Measurements from ENCODE around the gene DES.
A peak's percentile ranks its signal among the peaks of the same experiment; 100 is the strongest.

The DES gene

GRCh38 chr2:219409619-219410018 is 8.6 kb upstream of the DES start:
- Histone ChIP-seq H3K27me3 (ENCODE audit: insufficient read depth, low read length) (no peaks in the 10 kb centered on the region), H3K27ac (ENCODE audit: low read depth, low read length) (no peak overlapping the region), H3K9me3 (ENCODE audit: insufficient read depth, low read depth, low read length) (peaks cover 6% of the 10 kb centered on the region; the same call in 1 of the 2 replicates), H3K36me3 (ENCODE audit: insufficient read depth, low read length) (no peaks in the 10 kb centered on the region), H3K4me1 (ENCODE audit: insufficient read depth, low read length) (peaks cover 3% of the 10 kb centered on the region; the same call in 1 of the 2 replicates), H3K4me3 (ENCODE audit: low read length) (no peak overlapping the region), H3K9ac (ENCODE audit: low read depth, low read length) (no peak overlapping the region)
- 92% methylated on average over 5 of the region's 5 CpGs for WGBS

GRCh38 chr2:219410390-219410789 is 7.8 kb upstream of the DES start:
- Histone ChIP-seq H3K27ac (ENCODE audit: low read depth, low read length) (no peak overlapping the region), H3K4me1 (ENCODE audit: insufficient read depth, low read length) (no peaks in the 10 kb centered on the region; the same call in 1 of the 2 replicates), H3K4me3 (ENCODE audit: low read length) (no peak overlapping the region), H3K9ac (ENCODE audit: low read depth, low read length) (no peak overlapping the region), H3K36me3 (ENCODE audit: insufficient read depth, low read length) (no peaks in the 10 kb centered on the region), H3K27me3 (ENCODE audit: insufficient read depth, low read length) (no peaks in the 10 kb centered on the region), H3K9me3 (ENCODE audit: insufficient read depth, low read depth, low read length) (peaks cover 6% of the 10 kb centered on the region; the same call in 1 of the 2 replicates)
- WGBS, result 94% methylated on average over 8 of the region's 8 CpGs

GRCh38 chr2:219414857-219415256 is 3.3 kb upstream of the DES start:
- no peak overlapping the region for H3K27ac ChIP-seq (ENCODE audit: low read depth, low read length)
- peaks cover 14% of the 10 kb centered on the region for H3K4me1 ChIP-seq (ENCODE audit: insufficient read depth, low read length)
- H3K9ac ChIP-seq (ENCODE audit: low read depth, low read length), result no peak overlapping the region
- no peak overlapping the region for H3K4me3 ChIP-seq (ENCODE audit: low read length)
- 93% methylated on average over 4 of the region's 4 CpGs for WGBS
- H3K9me3 ChIP-seq (ENCODE audit: insufficient read depth, low read depth, low read length), result peaks cover 6% of the 10 kb centered on the region; the same call in 1 of the 2 replicates
- H3K27me3 ChIP-seq (ENCODE audit: insufficient read depth, low read length), result peaks cover 13% of the 10 kb centered on the region
- no peaks in the 10 kb centered on the region for H3K36me3 ChIP-seq (ENCODE audit: insufficient read depth, low read length)

GRCh38 chr2:219415580-219416234 is 2.5 kb upstream of the DES start:
- H3K27me3 ChIP-seq (ENCODE audit: insufficient read depth, low read length), result peaks cover 16% of the 10 kb centered on the region
- 71% methylated on average over 5 of the region's 5 CpGs for WGBS
- no peaks in the 10 kb centered on the region for H3K36me3 ChIP-seq (ENCODE audit: insufficient read depth, low read length)
- no peak overlapping the region; the same call in 1 of the 2 replicates for H3K27ac ChIP-seq (ENCODE audit: low read depth, low read length)
- H3K4me3 ChIP-seq (ENCODE audit: low read length), result no peak overlapping the region
- H3K9me3 ChIP-seq (ENCODE audit: insufficient read depth, low read depth, low read length), result peaks cover 6% of the 10 kb centered on the region; the same call in 1 of the 2 replicates
- H3K9ac ChIP-seq (ENCODE audit: low read depth, low read length), result no peak overlapping the region
- H3K4me1 ChIP-seq (ENCODE audit: insufficient read depth, low read length), result peaks cover 14% of the 10 kb centered on the region

- Histone ChIP-seq H3K27ac (ENCODE audit: low read depth, low read length) (peak overlapping the region; percentile 39; the same call in 1 of the 2 replicates), H3K4me3 (ENCODE audit: low read length) (no peak overlapping the region), H3K27me3 (ENCODE audit: insufficient read depth, low read length) (peaks cover 16% of the 10 kb centered on the region), H3K9ac (ENCODE audit: low read depth, low read length) (no peak overlapping the region), H3K36me3 (ENCODE audit: insufficient read depth, low read length) (no peaks in the 10 kb centered on the region), H3K4me1 (ENCODE audit: insufficient read depth, low read length) (peaks cover 14% of the 10 kb centered on the region), H3K9me3 (ENCODE audit: insufficient read depth, low read depth, low read length) (peaks cover 6% of the 10 kb centered on the region; the same call in 1 of the 2 replicates)
- 20% methylated on average over 3 of the region's 3 CpGs for WGBS
Observed at GRCh38 chr2:219416235-219416602, 2.0 kb upstream of the DES start.

GRCh38 chr2:219416938-219417337 is 1.2 kb upstream of the DES start:
- H3K4me3 ChIP-seq (ENCODE audit: low read length), result no peak overlapping the region
- H3K36me3 ChIP-seq (ENCODE audit: insufficient read depth, low read length), result no peaks in the 10 kb centered on the region
- 84% methylated on average over 4 of the region's 4 CpGs for WGBS
- peaks cover 14% of the 10 kb centered on the region for H3K4me1 ChIP-seq (ENCODE audit: insufficient read depth, low read length)
- no peak overlapping the region for H3K9ac ChIP-seq (ENCODE audit: low read depth, low read length)
- H3K27me3 ChIP-seq (ENCODE audit: insufficient read depth, low read length), result peaks cover 16% of the 10 kb centered on the region
- peaks cover 6% of the 10 kb centered on the region; the same call in 1 of the 2 replicates for H3K9me3 ChIP-seq (ENCODE audit: insufficient read depth, low read depth, low read length)
- peak overlapping the region; percentile 39; the same call in 1 of the 2 replicates for H3K27ac ChIP-seq (ENCODE audit: low read depth, low read length)

- Histone ChIP-seq H3K4me3 (ENCODE audit: low read length) (no peak overlapping the region), H3K4me1 (ENCODE audit: insufficient read depth, low read length) (peaks cover 14% of the 10 kb centered on the region), H3K9me3 (ENCODE audit: insufficient read depth, low read depth, low read length) (peaks cover 5% of the 10 kb centered on the region; the same call in 1 of the 2 replicates), H3K9ac (ENCODE audit: low read depth, low read length) (no peak overlapping the region), H3K36me3 (ENCODE audit: insufficient read depth, low read length) (no peaks in the 10 kb centered on the region), H3K27me3 (ENCODE audit: insufficient read depth, low read length) (peaks cover 16% of the 10 kb centered on the region), H3K27ac (ENCODE audit: low read depth, low read length) (no peak overlapping the region)
- WGBS, result 77% methylated on average over 9 of the region's 9 CpGs
Observed at GRCh38 chr2:219417374-219417773, 803 bp upstream of the DES start.

GRCh38 chr2:219419012-219419324 is 791 bp downstream of the DES start:
- Histone ChIP-seq H3K27ac (ENCODE audit: low read depth, low read length) (no peak overlapping the region), H3K27me3 (ENCODE audit: insufficient read depth, low read length) (peaks cover 16% of the 10 kb centered on the region), H3K4me1 (ENCODE audit: insufficient read depth, low read length) (peaks cover 14% of the 10 kb centered on the region), H3K9ac (ENCODE audit: low read depth, low read length) (no peak overlapping the region), H3K9me3 (ENCODE audit: insufficient read depth, low read depth, low read length) (no peaks in the 10 kb centered on the region), H3K4me3 (ENCODE audit: low read length) (no peak overlapping the region; the same call in 1 of the 2 replicates), H3K36me3 (ENCODE audit: insufficient read depth, low read length) (no peaks in the 10 kb centered on the region)
- WGBS, result 94% methylated on average over 12 of the region's 12 CpGs

GRCh38 chr2:219419331-219420197 is 1.4 kb downstream of the DES start:
- no peaks in the 10 kb centered on the region for H3K9me3 ChIP-seq (ENCODE audit: insufficient read depth, low read depth, low read length)
- H3K27me3 ChIP-seq (ENCODE audit: insufficient read depth, low read length), result peaks cover 16% of the 10 kb centered on the region
- no peaks in the 10 kb centered on the region for H3K36me3 ChIP-seq (ENCODE audit: insufficient read depth, low read length)
- H3K4me1 ChIP-seq (ENCODE audit: insufficient read depth, low read length), result peaks cover 14% of the 10 kb centered on the region
- 78% methylated on average over 8 of the region's 9 CpGs for WGBS
- H3K4me3 ChIP-seq (ENCODE audit: low read length), result no peak overlapping the region
- no peak overlapping the region for H3K27ac ChIP-seq (ENCODE audit: low read depth, low read length)
- H3K9ac ChIP-seq (ENCODE audit: low read depth, low read length), result no peak overlapping the region

- Histone ChIP-seq H3K9ac (ENCODE audit: low read depth, low read length) (no peak overlapping the region), H3K27me3 (ENCODE audit: insufficient read depth, low read length) (peaks cover 16% of the 10 kb centered on the region), H3K4me1 (ENCODE audit: insufficient read depth, low read length) (peaks cover 14% of the 10 kb centered on the region), H3K4me3 (ENCODE audit: low read length) (no peak overlapping the region), H3K27ac (ENCODE audit: low read depth, low read length) (no peak overlapping the region), H3K36me3 (ENCODE audit: insufficient read depth, low read length) (no peaks in the 10 kb centered on the region), H3K9me3 (ENCODE audit: insufficient read depth, low read depth, low read length) (no peaks in the 10 kb centered on the region)
- 94% methylated on average over 8 of the region's 8 CpGs for WGBS
Observed at GRCh38 chr2:219420687-219421086, 2.5 kb downstream of the DES start.

GRCh38 chr2:219421323-219421722 is 3.1 kb downstream of the DES start:
- H3K4me1 ChIP-seq (ENCODE audit: insufficient read depth, low read length), result peaks cover 7% of the 10 kb centered on the region; the same call in 1 of the 2 replicates
- WGBS, result 94% methylated on average over 17 of the region's 17 CpGs
- peaks cover 16% of the 10 kb centered on the region for H3K27me3 ChIP-seq (ENCODE audit: insufficient read depth, low read length)
- no peaks in the 10 kb centered on the region for H3K36me3 ChIP-seq (ENCODE audit: insufficient read depth, low read length)
- H3K4me3 ChIP-seq (ENCODE audit: low read length), result no peak overlapping the region
- no peak overlapping the region for H3K27ac ChIP-seq (ENCODE audit: low read depth, low read length)
- H3K9ac ChIP-seq (ENCODE audit: low read depth, low read length), result no peak overlapping the region
- no peaks in the 10 kb centered on the region for H3K9me3 ChIP-seq (ENCODE audit: insufficient read depth, low read depth, low read length)
